GM23338 (cell line): Measurements from ENCODE around the gene USP43. TPM values are rescaled to one million over a fixed set of nuclear protein-coding genes. Genes with fewer than 3 reads are reported as not detected.

ENCODE experiments used
- ATAC-seq: fragments of 200-7000 bp; cut with Tn5 transposase; 3 replicates; pipeline ENCODE4 v1.9.1; 2020
- DNase-seq: peaks from one replicate; pipeline ENCODE4 v3.0.0-alpha.2; 2015; ENCODE audit warnings: low spot score
- H2AFZ ChIP-seq: fragments of 200-600 bp; sonication (generic); 2 replicates; pipeline ENCODE4 v1.8.0; 2016; ENCODE audit warnings: antibody characterized with exemption, mild to moderate bottlenecking, moderate library complexity
- H3F3A ChIP-seq: fragments of 200-600 bp; sonication (generic); replicated peaks from 2 replicates; pipeline ENCODE4 v1.8.0; 2017; ENCODE audit warnings: antibody characterized with exemption, mixed run types, low read depth
- H3K27ac ChIP-seq: fragments of 200-600 bp; sonication (generic); 2 replicates; pipeline ENCODE4 v1.6.1; 2016; ENCODE audit warnings: low read depth
- H3K27me3 ChIP-seq: fragments of 200-600 bp; sonication (generic); 2 replicates; pipeline ENCODE4 v1.8.0; 2016; ENCODE audit warnings: mild to moderate bottlenecking, mixed run types, moderate library complexity; ENCODE audit not compliant: insufficient read depth
- H3K36me3 ChIP-seq: fragments of 200-600 bp; sonication (generic); 2 replicates; pipeline ENCODE4 v1.8.0; 2016; ENCODE audit warnings: mild to moderate bottlenecking; ENCODE audit not compliant: insufficient read depth
- H3K4me1 ChIP-seq: fragments of 200-600 bp; sonication (generic); 2 replicates; pipeline ENCODE4 v1.8.0; 2016; ENCODE audit warnings: mild to moderate bottlenecking, moderate library complexity; ENCODE audit not compliant: insufficient read depth
- H3K4me2 ChIP-seq: fragments of 200-600 bp; sonication (generic); 2 replicates; pipeline ENCODE4 v1.7.1; 2017; ENCODE audit warnings: mixed run types
- H3K4me3 ChIP-seq: fragments of 200-600 bp; sonication (generic); 2 replicates; pipeline ENCODE4 v1.6.1; 2016; ENCODE audit warnings: mixed run types
- H3K79me2 ChIP-seq: fragments of 200-600 bp; sonication (generic); replicated peaks from 2 replicates; pipeline ENCODE4 v1.8.0; 2017; ENCODE audit warnings: mild to moderate bottlenecking; ENCODE audit not compliant: insufficient read depth
- H3K9me2 ChIP-seq: fragments of 200-600 bp; sonication (generic); 2 replicates; pipeline ENCODE4 v1.8.0; 2017; ENCODE audit not compliant: insufficient read depth
- H4K20me1 ChIP-seq: fragments of 200-600 bp; sonication (generic); replicated peaks from 2 replicates; pipeline ENCODE4 v1.8.0; 2017; ENCODE audit warnings: mild to moderate bottlenecking; ENCODE audit not compliant: insufficient read depth
- H3K27ac Mint-ChIP-seq: 2 replicates; pipeline ENCODE4 v1.8.0; 2020; ENCODE audit warnings: inconsistent platforms, mild to moderate bottlenecking, moderate library complexity, mixed read lengths
- H3K27me3 Mint-ChIP-seq: 3 replicates; pipeline ENCODE4 v1.8.0; 2022; ENCODE audit warnings: low read depth, mild to moderate bottlenecking, moderate library complexity, mixed read lengths, inconsistent platforms; ENCODE audit not compliant: insufficient read depth, poor library complexity
- H3K36me3 Mint-ChIP-seq: 3 replicates; pipeline ENCODE4 v1.8.0; 2021; ENCODE audit warnings: low read depth, mild to moderate bottlenecking, inconsistent platforms, moderate library complexity, mixed read lengths
- H3K4me1 Mint-ChIP-seq: 3 replicates; pipeline ENCODE4 v1.8.0; 2020; ENCODE audit warnings: mild to moderate bottlenecking, inconsistent platforms, mixed read lengths
- H3K4me3 Mint-ChIP-seq: 3 replicates; pipeline ENCODE4 v1.8.0; 2021; ENCODE audit warnings: moderate library complexity, mild to moderate bottlenecking, inconsistent platforms, mixed read lengths
- H3K9me3 Mint-ChIP-seq: 3 replicates; pipeline ENCODE4 v1.8.0; 2020; ENCODE audit warnings: moderate library complexity, mild to moderate bottlenecking, inconsistent platforms, mixed read lengths
- CREB1 ChIP-seq: fragments of 250-450 bp; sonication (Bioruptor Pico); IDR thresholded peaks from 2 replicates; pipeline ENCODE4 v1.5.0; 2020; ENCODE audit warnings: low read depth, mild to moderate bottlenecking, moderate library complexity
- EZH2 ChIP-seq: fragments of 200-600 bp; sonication (generic); IDR thresholded peaks from one replicate; pipeline ENCODE4 v1.8.0; 2017; ENCODE audit warnings: antibody characterized with exemption, mild to moderate bottlenecking, low read depth; ENCODE audit not compliant: unreplicated experiment
- NANOG ChIP-seq: IDR thresholded peaks from 2 replicates; pipeline ENCODE4 v1.6.1; 2016; ENCODE audit warnings: antibody characterized with exemption, borderline replicate concordance
- STAT1 ChIP-seq: IDR thresholded peaks from one replicate; pipeline ENCODE4 v1.6.1; 2016; ENCODE audit warnings: antibody characterized with exemption; ENCODE audit not compliant: unreplicated experiment
- ZNF114 ChIP-seq: fragments of 250-450 bp; sonication (Bioruptor Pico); IDR thresholded peaks from 2 replicates; pipeline ENCODE4 v1.5.0; 2020; ENCODE audit warnings: mild to moderate bottlenecking, moderate library complexity
- ZNF331 ChIP-seq: fragments of 250-450 bp; sonication (Bioruptor Pico); IDR thresholded peaks from 2 replicates; pipeline ENCODE4 v1.5.0; 2020; ENCODE audit warnings: low read depth, mild to moderate bottlenecking, moderate library complexity
- polyA plus RNA-seq: library from polyadenylated mRNA; unstranded; fragments of >200 nt; fragmentation: Nextera tagmentation; extraction: Ambion mirVana; gene quantifications from 2 replicates; pipeline ENCODE4 v1.2.1, GENCODE V29; 2016
- total RNA-seq: library from RNA; depleted of rRNA; stranded (reverse); fragments of >200 nt; shearing (Covaris generic); gene quantifications from 2 replicates; pipeline ENCODE4 v1.2.3, GENCODE V29; 2014
- TF ChIP-seq, protein P1 (sequence below): fragments of 250-450 bp; sonication (Bioruptor Pico); IDR thresholded peaks from 2 replicates; pipeline ENCODE4 v1.5.0; 2020; ENCODE audit warnings: mild to moderate bottlenecking, moderate library complexity
- TF ChIP-seq, protein P2 (sequence below), 2 experiments: fragments of 200-600 bp in 1 of 2; sonication (generic) in 1 of 2; conservative IDR thresholded peaks; 2 replicates each; pipeline versions ENCODE4 v1.5.1 to v1.6.1; 2016 to 2017; ENCODE audit warnings: antibody characterized with exemption in 2 of 2, low read depth in 2 of 2, mild to moderate bottlenecking in 2 of 2, moderate library complexity in 1 of 2

USP43 gene
- total and polyA plus RNA-seq, 2 experiments from 2014 or later, result 5.7 to 12.5 TPM

DNA sequence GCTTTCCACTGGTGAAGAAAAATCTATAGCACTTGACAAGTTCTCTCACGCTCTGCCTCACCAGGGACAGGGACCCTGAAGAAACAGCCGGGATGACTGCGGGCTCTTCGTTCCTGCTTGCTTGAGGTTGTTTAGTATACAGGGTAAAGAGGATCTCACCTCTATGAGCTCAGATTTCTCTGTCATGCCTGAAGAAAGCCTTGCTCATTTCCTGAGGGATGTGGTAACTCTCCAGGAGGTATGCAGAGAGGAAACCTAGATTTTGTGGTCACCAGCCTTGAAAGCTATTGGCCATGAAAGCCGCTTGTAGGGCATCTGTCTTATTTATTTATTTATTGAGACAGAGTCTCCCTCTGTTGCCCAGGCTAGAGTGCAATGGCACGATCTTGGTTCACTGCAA lies 23.2 kb downstream of the USP43 start:
- Mint-ChIP-seq H3K9me3 (peaks cover 6% of the 10 kb centered on the region; the same call in 2 of the 3 replicates), H3K4me3 (no peak overlapping the region), H3K27ac (no peak overlapping the region), H3K4me1 (peaks cover 29% of the 10 kb centered on the region), H3K27me3 (peaks cover 2% of the 10 kb centered on the region), H3K36me3 (peaks cover 25% of the 10 kb centered on the region)
- H4K20me1 ChIP-seq, result no peaks in the 10 kb centered on the region; the same call in 1 of the 2 replicates
- no peak overlapping the region for H3K4me2 ChIP-seq
- H3K79me2 ChIP-seq, result no peaks in the 10 kb centered on the region; the same call in 1 of the 2 replicates
- ATAC-seq, result no peak
- H3K4me1 ChIP-seq, result 0 out of 2 replicates have a peak, but pooled peaks cover 6% of the 10 kb centered on the region
- no peak overlapping the region for H2AFZ ChIP-seq
- H3F3A ChIP-seq, result no peaks in the 10 kb centered on the region
- DNase-seq, result no peak
- TF ChIP-seq ZNF114 (no peak), ZNF331 (no peak), CREB1 (CRISPR knock-in tag) (no peak), EZH2 (no peak), NANOG (no peak), STAT1 (no peak)
- TF ChIP-seq, protein P1, sequence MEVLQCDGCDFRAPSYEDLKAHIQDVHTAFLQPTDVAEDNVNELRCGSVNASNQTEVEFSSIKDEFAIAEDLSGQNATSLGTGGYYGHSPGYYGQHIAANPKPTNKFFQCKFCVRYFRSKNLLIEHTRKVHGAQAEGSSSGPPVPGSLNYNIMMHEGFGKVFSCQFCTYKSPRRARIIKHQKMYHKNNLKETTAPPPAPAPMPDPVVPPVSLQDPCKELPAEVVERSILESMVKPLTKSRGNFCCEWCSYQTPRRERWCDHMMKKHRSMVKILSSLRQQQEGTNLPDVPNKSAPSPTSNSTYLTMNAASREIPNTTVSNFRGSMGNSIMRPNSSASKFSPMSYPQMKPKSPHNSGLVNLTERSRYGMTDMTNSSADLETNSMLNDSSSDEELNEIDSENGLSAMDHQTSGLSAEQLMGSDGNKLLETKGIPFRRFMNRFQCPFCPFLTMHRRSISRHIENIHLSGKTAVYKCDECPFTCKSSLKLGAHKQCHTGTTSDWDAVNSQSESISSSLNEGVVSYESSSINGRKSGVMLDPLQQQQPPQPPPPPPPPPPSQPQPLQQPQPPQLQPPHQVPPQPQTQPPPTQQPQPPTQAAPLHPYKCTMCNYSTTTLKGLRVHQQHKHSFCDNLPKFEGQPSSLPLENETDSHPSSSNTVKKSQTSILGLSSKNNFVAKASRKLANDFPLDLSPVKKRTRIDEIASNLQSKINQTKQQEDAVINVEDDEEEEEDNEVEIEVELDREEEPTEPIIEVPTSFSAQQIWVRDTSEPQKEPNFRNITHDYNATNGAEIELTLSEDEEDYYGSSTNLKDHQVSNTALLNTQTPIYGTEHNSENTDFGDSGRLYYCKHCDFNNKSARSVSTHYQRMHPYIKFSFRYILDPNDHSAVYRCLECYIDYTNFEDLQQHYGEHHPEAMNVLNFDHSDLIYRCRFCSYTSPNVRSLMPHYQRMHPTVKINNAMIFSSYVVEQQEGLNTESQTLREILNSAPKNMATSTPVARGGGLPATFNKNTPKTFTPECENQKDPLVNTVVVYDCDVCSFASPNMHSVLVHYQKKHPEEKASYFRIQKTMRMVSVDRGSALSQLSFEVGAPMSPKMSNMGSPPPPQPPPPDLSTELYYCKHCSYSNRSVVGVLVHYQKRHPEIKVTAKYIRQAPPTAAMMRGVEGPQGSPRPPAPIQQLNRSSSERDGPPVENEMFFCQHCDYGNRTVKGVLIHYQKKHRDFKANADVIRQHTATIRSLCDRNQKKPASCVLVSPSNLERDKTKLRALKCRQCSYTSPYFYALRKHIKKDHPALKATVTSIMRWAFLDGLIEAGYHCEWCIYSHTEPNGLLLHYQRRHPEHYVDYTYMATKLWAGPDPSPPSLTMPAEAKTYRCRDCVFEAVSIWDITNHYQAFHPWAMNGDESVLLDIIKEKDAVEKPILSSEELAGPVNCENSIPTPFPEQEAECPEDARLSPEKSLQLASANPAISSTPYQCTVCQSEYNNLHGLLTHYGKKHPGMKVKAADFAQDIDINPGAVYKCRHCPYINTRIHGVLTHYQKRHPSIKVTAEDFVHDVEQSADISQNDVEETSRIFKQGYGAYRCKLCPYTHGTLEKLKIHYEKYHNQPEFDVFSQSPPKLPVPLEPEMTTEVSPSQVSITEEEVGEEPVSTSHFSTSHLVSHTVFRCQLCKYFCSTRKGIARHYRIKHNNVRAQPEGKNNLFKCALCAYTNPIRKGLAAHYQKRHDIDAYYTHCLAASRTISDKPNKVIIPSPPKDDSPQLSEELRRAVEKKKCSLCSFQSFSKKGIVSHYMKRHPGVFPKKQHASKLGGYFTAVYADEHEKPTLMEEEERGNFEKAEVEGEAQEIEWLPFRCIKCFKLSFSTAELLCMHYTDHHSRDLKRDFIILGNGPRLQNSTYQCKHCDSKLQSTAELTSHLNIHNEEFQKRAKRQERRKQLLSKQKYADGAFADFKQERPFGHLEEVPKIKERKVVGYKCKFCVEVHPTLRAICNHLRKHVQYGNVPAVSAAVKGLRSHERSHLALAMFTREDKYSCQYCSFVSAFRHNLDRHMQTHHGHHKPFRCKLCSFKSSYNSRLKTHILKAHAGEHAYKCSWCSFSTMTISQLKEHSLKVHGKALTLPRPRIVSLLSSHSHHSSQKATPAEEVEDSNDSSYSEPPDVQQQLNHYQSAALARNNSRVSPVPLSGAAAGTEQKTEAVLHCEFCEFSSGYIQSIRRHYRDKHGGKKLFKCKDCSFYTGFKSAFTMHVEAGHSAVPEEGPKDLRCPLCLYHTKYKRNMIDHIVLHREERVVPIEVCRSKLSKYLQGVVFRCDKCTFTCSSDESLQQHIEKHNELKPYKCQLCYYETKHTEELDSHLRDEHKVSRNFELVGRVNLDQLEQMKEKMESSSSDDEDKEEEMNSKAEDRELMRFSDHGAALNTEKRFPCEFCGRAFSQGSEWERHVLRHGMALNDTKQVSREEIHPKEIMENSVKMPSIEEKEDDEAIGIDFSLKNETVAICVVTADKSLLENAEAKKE (CRISPR knock-in tag), result no peak
- TF ChIP-seq, protein P2, sequence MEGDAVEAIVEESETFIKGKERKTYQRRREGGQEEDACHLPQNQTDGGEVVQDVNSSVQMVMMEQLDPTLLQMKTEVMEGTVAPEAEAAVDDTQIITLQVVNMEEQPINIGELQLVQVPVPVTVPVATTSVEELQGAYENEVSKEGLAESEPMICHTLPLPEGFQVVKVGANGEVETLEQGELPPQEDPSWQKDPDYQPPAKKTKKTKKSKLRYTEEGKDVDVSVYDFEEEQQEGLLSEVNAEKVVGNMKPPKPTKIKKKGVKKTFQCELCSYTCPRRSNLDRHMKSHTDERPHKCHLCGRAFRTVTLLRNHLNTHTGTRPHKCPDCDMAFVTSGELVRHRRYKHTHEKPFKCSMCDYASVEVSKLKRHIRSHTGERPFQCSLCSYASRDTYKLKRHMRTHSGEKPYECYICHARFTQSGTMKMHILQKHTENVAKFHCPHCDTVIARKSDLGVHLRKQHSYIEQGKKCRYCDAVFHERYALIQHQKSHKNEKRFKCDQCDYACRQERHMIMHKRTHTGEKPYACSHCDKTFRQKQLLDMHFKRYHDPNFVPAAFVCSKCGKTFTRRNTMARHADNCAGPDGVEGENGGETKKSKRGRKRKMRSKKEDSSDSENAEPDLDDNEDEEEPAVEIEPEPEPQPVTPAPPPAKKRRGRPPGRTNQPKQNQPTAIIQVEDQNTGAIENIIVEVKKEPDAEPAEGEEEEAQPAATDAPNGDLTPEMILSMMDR (conservative IDR thresholded peaks at IDR 0.05; ENCODE audit: low read depth in 2 of 2), result no peak
- H3K4me3 ChIP-seq, result no peak overlapping the region
- H3K36me3 ChIP-seq, result no peaks in the 10 kb centered on the region; the same call in 1 of the 2 replicates
- H3K27ac ChIP-seq, result no peak overlapping the region
- H3K27me3 ChIP-seq, result no peaks in the 10 kb centered on the region
- H3K9me2 ChIP-seq, result no peaks in the 10 kb centered on the region
